GM12878 (cell line): ENCODE results near the gene PTPRM. TPM values are rescaled to one million over a fixed set of nuclear protein-coding genes. Genes with fewer than 3 reads are reported as not detected.

Experiments
- ATAC-seq: fragments of 200-7000 bp; cut with Tn5 transposase; 3 replicates; pipeline ENCODE4 v1.9.1; 2020; ENCODE audit warnings: mild to moderate bottlenecking, moderate library complexity
- BruUV-seq: library from RNA; stranded (reverse); fragments of 400-500 nt; replicated peaks from 2 replicates; lab custom pipeline; 2021; lab: Mats Ljungman, UMichigan
- CTCF ChIA-PET: fragments of 300-600 bp; sonication (Branson Sonifier 250); formaldehyde crosslinking; extraction: SDS; loops from one replicate; lab custom pipeline; 2021; ENCODE audit warnings: inconsistent platforms; lab: Yijun Ruan, JAX
- POLR2A ChIA-PET: fragments of 350-600 bp; formaldehyde crosslinking; extraction: SDS; loops from one replicate; lab custom pipeline; 2021; ENCODE audit warnings: inconsistent platforms; lab: Charles Lee
- RAD21 ChIA-PET: fragments of 300-600 bp; sonication (Branson Sonifier 250); formaldehyde crosslinking; loops from one replicate; lab custom pipeline; 2023; ENCODE audit warnings: antibody characterized with exemption; ENCODE audit not compliant: unreplicated experiment; lab: Charles Lee
- SMC1A ChIA-PET: fragments of 300-600 bp; sonication (Branson Sonifier 250); formaldehyde crosslinking; loops from one replicate; lab custom pipeline; 2023; ENCODE audit not compliant: unreplicated experiment, uncharacterized antibody; lab: Charles Lee
- DNase-seq: peaks from one replicate; pipeline ENCODE4 v3.0.0-alpha.2; 2011; ENCODE audit warnings: low read depth, low spot score
- FAIRE-seq: peaks from 3 replicates; lab custom pipeline; 2011; peaks lifted over from hg19 to GRCh38; lab: Jason Lieb, UNC
- H2AFZ ChIP-seq: 2 replicates; pipeline ENCODE4 v1.6.0; 2011; ENCODE audit warnings: low read depth, low read length, control low read depth; ENCODE audit not compliant: control insufficient read depth
- H3K27ac ChIP-seq: 2 replicates; pipeline ENCODE4 v1.5.1; 2011; ENCODE audit warnings: control low read depth; ENCODE audit not compliant: control insufficient read depth, insufficient read depth
- H3K27me3 ChIP-seq, 2 experiments: replicated peaks in 1 of 2; 2 replicates each; pipeline versions ENCODE4 v1.6.0 to v1.6.1; 2011; ENCODE audit warnings: low read length in 1 of 2; ENCODE audit not compliant: control insufficient read depth in 2 of 2, insufficient read depth in 2 of 2
- H3K36me3 ChIP-seq, 2 experiments: 2 replicates each; pipeline ENCODE4 v1.5.1; 2011; ENCODE audit warnings: low read length in 1 of 2; ENCODE audit not compliant: control insufficient read depth in 2 of 2, insufficient read depth in 2 of 2
- H3K4me1 ChIP-seq: 2 replicates; pipeline ENCODE4 v1.6.1; 2011; ENCODE audit warnings: mild to moderate bottlenecking, low read length, moderate library complexity, mixed read lengths; ENCODE audit not compliant: control insufficient read depth, insufficient read depth
- H3K4me2 ChIP-seq: 2 replicates; pipeline ENCODE4 v1.6.0; 2011; ENCODE audit warnings: control low read depth; ENCODE audit not compliant: control insufficient read depth, insufficient read depth
- H3K4me3 ChIP-seq: fragments of 200-600 bp; sonication (generic); 2 replicates; pipeline ENCODE4 v1.5.1; 2016
- H3K79me2 ChIP-seq: 2 replicates; pipeline ENCODE4 v1.6.0; 2011; ENCODE audit warnings: low read length; ENCODE audit not compliant: control insufficient read depth, insufficient read depth
- H3K9ac ChIP-seq: 2 replicates; pipeline ENCODE4 v1.8.0; 2011; ENCODE audit warnings: low read length, control low read depth, mixed read lengths; ENCODE audit not compliant: control insufficient read depth, insufficient read depth
- H3K9me3 ChIP-seq: replicated peaks from 3 replicates; pipeline ENCODE4 v1.5.1; 2011; ENCODE audit warnings: mild to moderate bottlenecking, low read length; ENCODE audit not compliant: control insufficient read depth, insufficient read depth
- H4K20me1 ChIP-seq: 2 replicates; pipeline ENCODE4 v1.6.0; 2011; ENCODE audit not compliant: control insufficient read depth, insufficient read depth
- CREM ChIP-seq: IDR thresholded peaks from 2 replicates; pipeline ENCODE4 v1.6.1; 2014; ENCODE audit warnings: antibody characterized with exemption, low read depth
- MTA2 ChIP-seq: fragments of 450-650 bp; IDR thresholded peaks from 2 replicates; pipeline ENCODE4 v1.6.1; 2016; ENCODE audit warnings: low read depth, mild to moderate bottlenecking, moderate library complexity
- NFYB ChIP-seq: IDR thresholded peaks from 2 replicates; pipeline ENCODE4 v1.6.1; 2011; ENCODE audit warnings: low read depth, mild to moderate bottlenecking, low read length, improper control_type of control experiment, moderate library complexity; ENCODE audit not compliant: insufficient read depth
- PKNOX1 ChIP-seq: fragments of 450-650 bp; IDR thresholded peaks from 2 replicates; pipeline ENCODE4 v1.6.1; 2016; ENCODE audit warnings: mild to moderate bottlenecking
- PML ChIP-seq: IDR thresholded peaks from 2 replicates; pipeline ENCODE4 v1.6.1; 2012; ENCODE audit warnings: low read length, inconsistent platforms
- SUZ12 ChIP-seq: fragments of 200-600 bp; sonication (generic); IDR thresholded peaks from one replicate; pipeline ENCODE4 v1.6.1; 2018; ENCODE audit warnings: antibody characterized with exemption, mild to moderate bottlenecking; ENCODE audit not compliant: unreplicated experiment
- ZNF687 ChIP-seq: fragments of 450-650 bp; IDR thresholded peaks from 2 replicates; pipeline ENCODE4 v1.6.1; 2017; ENCODE audit warnings: mild to moderate bottlenecking, moderate library complexity
- WGBS: methylation state at CpG from one replicate; pipeline ENCODE4 v1.1.6; 2016; ENCODE audit warnings: low lambda C conversion rate; ENCODE audit not compliant: insufficient replicate concordance, insufficient coverage; ENCODE audit errors: missing lambda C conversion rate; 5-methylcytosine and 5-hydroxymethylcytosine counted together
- in situ Hi-C: fragments of 300-500 bp; cut with MboI; formaldehyde crosslinking; loops from 9 replicates; pipeline ENCODE4 v1.14.3; 2018; ENCODE audit warnings: mixed read lengths
- intact Hi-C: fragments of 100-400 bp; cut with micrococcal nuclease; formaldehyde crosslinking; loops from one replicate; pipeline ENCODE4 v1.14.2; 2022; ENCODE audit not compliant: unreplicated experiment
- polyA plus RNA-seq, 11 experiments: library from polyadenylated mRNA; depleted of rRNA in 4 of 11; unstranded in 6 of 11; stranded (reverse) in 5 of 11; fragments of >200 nt; fragmentation: Nextera tagmentation in 4 of 11; fragmentation: Illumina TruSeq in 1 of 11; extraction: Ambion mirVana in 4 of 11; extraction: Trizol in 1 of 11; gene quantifications; 1 replicate in 1 of 11; 2 replicates in 10 of 11; pipeline versions ENCODE4 v1.2.1 to v1.2.3, GENCODE V29; 2011 to 2016; ENCODE audit warnings: inconsistent platforms in 2 of 11, missing spikeins in 2 of 11, low read depth in 1 of 11
- total RNA-seq, 4 experiments: library from RNA; depleted of rRNA in 3 of 4; stranded (reverse); fragments of >200 nt in 3 of 4; fragmentation: Illumina TruSeq in 1 of 4; extraction: Trizol in 1 of 4; gene quantifications; 2 replicates each; pipeline versions ENCODE4 v1.2.1 to v1.2.3, GENCODE V29; 2013 to 2021

The PTPRM gene
- total and polyA plus RNA-seq, 10 of the 15 experiments (the other 5 are each of a cell fraction or from before 2014, with no cell fraction given): 0.07 to 22.6 (median 0.60) TPM

GRCh38 chr18:8163286-8163959 lies 596.3 kb downstream of the PTPRM start:
- SMC1A ChIA-PET: no interaction called here
- H3K27me3 ChIP-seq: no peaks in the 10 kb centered on the region

GRCh38 chr18:8165095-8165494 lies 598.0 kb downstream of the PTPRM start:
- Histone ChIP-seq H3K36me3 (no peaks in the 10 kb centered on the region), H3K4me2 (no peak overlapping the region), H3K27me3 (no peaks in the 10 kb centered on the region), H3K9ac (no peak overlapping the region), H2AFZ (no peak overlapping the region), H3K4me3 (no peak overlapping the region), H3K4me1 (no peaks in the 10 kb centered on the region), H4K20me1 (no peaks in the 10 kb centered on the region), H3K9me3 (no peaks in the 10 kb centered on the region), H3K27ac (no peak overlapping the region), H3K79me2 (no peaks in the 10 kb centered on the region)
- ChIA-PET CTCF (no interaction called here), POLR2A (no interaction called here), RAD21 (no interaction called here), SMC1A (no interaction called here)
- intact Hi-C loops: no loop called here
- in situ Hi-C loops: no loop called here
- FAIRE-seq: no peak
- no peak for DNase-seq
- no peak for ATAC-seq
- no TSS peak for BruUV-seq
- 54% methylated on average over 3 of the region's 6 CpGs for WGBS
- TF ChIP-seq SUZ12 (no peak), PML (no peak), ZNF687 (no peak), NFYB (no peak), CREM (no peak)

More at GRCh38 chr18:8163286-8163959, 596.3 kb downstream of the PTPRM start:
- H3K4me1 ChIP-seq: no peaks in the 10 kb centered on the region
- no peaks in the 10 kb centered on the region for H3K36me3 ChIP-seq
- no peak for ATAC-seq
- RAD21 ChIA-PET: no interaction called here
- H3K4me3 ChIP-seq: no peak overlapping the region
- 48% methylated on average over 4 of the region's 4 CpGs for WGBS
- no TSS peak for BruUV-seq
- H3K79me2 ChIP-seq: no peaks in the 10 kb centered on the region
- no peaks in the 10 kb centered on the region for H4K20me1 ChIP-seq
- no peak overlapping the region for H3K27ac ChIP-seq
- no peak for FAIRE-seq
- TF ChIP-seq MTA2 (peak; percentile 94), PKNOX1 (no peak)
- no peak for DNase-seq
- CTCF ChIA-PET: interaction anchor here (0.7 kb wide), 1 partner anchor 49 kb away, joined by 3 read pairs; no protein-coding TSS in a partner anchor
- H3K4me2 ChIP-seq: no peak overlapping the region
- in situ Hi-C loops (no loop called here), intact Hi-C loops (no loop called here)
- no peak overlapping the region for H3K9ac ChIP-seq
- H3K9me3 ChIP-seq: no peaks in the 10 kb centered on the region
- H2AFZ ChIP-seq: no peak overlapping the region
- POLR2A ChIA-PET: no interaction called here
